ENCODE data around the gene CMPK2. TPM values are rescaled to one million over a fixed set of nuclear protein-coding genes. Genes with fewer than 3 reads are reported as not detected.

CMPK2 gene
- total RNA-seq, 1 experiment from 2014 or later = 0.52 TPM

DNA sequence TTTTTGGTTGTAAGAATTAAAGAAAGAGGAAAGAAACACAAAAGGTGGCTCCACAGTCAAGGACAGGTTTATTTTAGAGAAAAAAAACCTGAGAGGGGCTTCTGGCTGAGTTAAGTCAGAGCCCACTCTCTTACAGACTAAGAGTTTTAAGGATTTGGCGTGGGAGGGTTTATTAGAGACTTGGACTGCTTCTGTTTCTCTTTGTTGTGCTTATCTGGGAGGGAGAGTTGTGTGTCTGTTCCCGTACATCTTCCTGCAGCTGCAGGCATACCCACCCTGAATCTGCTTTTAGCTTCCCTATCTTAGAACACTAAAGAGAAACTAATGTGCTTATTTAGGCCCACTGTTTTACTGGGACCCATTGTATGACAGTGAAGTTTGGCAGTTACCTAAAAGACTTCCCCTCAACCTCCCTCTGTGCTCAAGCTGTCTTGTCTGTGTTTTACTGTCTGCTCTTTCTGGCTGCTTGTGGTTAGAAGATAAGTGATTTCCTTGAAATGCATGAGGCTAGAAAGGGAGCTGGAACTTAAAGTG lies 14.6 kb upstream of the CMPK2 start:
- H3K27me3 ChIP-seq (replicated peaks; ENCODE audit: control insufficient read depth, insufficient read depth, low read length) = no peaks in the 10 kb centered on the region
- TF ChIP-seq, protein P1, sequence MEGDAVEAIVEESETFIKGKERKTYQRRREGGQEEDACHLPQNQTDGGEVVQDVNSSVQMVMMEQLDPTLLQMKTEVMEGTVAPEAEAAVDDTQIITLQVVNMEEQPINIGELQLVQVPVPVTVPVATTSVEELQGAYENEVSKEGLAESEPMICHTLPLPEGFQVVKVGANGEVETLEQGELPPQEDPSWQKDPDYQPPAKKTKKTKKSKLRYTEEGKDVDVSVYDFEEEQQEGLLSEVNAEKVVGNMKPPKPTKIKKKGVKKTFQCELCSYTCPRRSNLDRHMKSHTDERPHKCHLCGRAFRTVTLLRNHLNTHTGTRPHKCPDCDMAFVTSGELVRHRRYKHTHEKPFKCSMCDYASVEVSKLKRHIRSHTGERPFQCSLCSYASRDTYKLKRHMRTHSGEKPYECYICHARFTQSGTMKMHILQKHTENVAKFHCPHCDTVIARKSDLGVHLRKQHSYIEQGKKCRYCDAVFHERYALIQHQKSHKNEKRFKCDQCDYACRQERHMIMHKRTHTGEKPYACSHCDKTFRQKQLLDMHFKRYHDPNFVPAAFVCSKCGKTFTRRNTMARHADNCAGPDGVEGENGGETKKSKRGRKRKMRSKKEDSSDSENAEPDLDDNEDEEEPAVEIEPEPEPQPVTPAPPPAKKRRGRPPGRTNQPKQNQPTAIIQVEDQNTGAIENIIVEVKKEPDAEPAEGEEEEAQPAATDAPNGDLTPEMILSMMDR (IDR thresholded peaks at IDR 0.05; ENCODE audit: insufficient read depth in 1 of 2, low read depth in 1 of 2, low read length in 1 of 2, severe bottlenecking in 1 of 2, unreplicated experiment in 1 of 2) = no peak
- BruUV-seq (replicated peaks) = no TSS peak
- no peak overlapping the region for H3K4me3 ChIP-seq (ENCODE audit: low read depth, low read length)
- DNase-seq = no peak
- Mint-ChIP-seq H3K27me3 (ENCODE audit: insufficient read depth, unreplicated experiment) (peaks cover 2% of the 10 kb centered on the region), H3K4me1 (ENCODE audit: low read depth, unreplicated experiment) (no peaks in the 10 kb centered on the region), H3K9me3 (ENCODE audit: unreplicated experiment) (peaks cover 10% of the 10 kb centered on the region), H3K27ac (ENCODE audit: unreplicated experiment) (no peak overlapping the region), H3K36me3 (ENCODE audit: insufficient read depth, unreplicated experiment) (no peaks in the 10 kb centered on the region), H3K4me3 (ENCODE audit: unreplicated experiment) (no peak overlapping the region)
- intact Hi-C loops (cut with micrococcal nuclease; ENCODE audit: unreplicated experiment) = no loop called here
- ChIA-PET CTCF (no interaction called here), POLR2A (no interaction called here)
- peaks cover 4% of the 10 kb centered on the region; the same call in 1 of the 2 replicates for H3K9me3 ChIP-seq
- no peaks in the 10 kb centered on the region for H3K36me3 ChIP-seq (ENCODE audit: control insufficient read depth, insufficient read depth, low read length)
- H3K4me1 ChIP-seq = no peaks in the 10 kb centered on the region

DNA sequence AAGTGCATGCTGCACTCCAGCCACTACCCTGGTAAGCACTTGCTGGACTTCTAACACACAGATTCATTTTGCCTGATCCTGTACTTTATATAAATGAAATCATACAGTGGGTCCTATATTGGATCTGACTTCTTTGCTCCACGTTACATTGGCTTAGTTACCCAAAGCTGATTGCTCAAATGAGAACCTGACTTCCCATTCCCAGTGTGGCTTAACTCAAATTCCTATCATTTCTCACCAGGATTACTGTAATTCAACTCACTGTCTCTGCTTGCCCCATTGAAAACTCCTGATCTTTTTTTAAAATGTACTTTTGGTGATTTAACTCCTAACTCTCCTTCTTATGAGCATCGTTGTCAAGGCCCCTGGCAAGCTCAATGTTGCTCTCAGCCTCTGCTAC lies 13.3 kb upstream of the CMPK2 start:
- ChIA-PET POLR2A (no interaction called here), CTCF (no interaction called here)
- no peak overlapping the region for H3K4me3 Mint-ChIP-seq (ENCODE audit: unreplicated experiment)
- intact Hi-C loops (cut with micrococcal nuclease; ENCODE audit: unreplicated experiment) = no loop called here
- TF ChIP-seq, protein P1 (IDR thresholded peaks at IDR 0.05; ENCODE audit: insufficient read depth in 1 of 2, low read depth in 1 of 2, low read length in 1 of 2, severe bottlenecking in 1 of 2, unreplicated experiment in 1 of 2) = no peak
- no peaks in the 10 kb centered on the region for H3K4me1 ChIP-seq
- BruUV-seq (replicated peaks) = no TSS peak
- H3K4me1 Mint-ChIP-seq (ENCODE audit: low read depth, unreplicated experiment) = no peaks in the 10 kb centered on the region
- H3K27me3 Mint-ChIP-seq (ENCODE audit: insufficient read depth, unreplicated experiment) = peaks cover under 1% of the 10 kb centered on the region
- no peaks in the 10 kb centered on the region for H3K27me3 ChIP-seq (replicated peaks; ENCODE audit: control insufficient read depth, insufficient read depth, low read length)
- DNase-seq = no peak
- peaks cover 4% of the 10 kb centered on the region; the same call in 1 of the 2 replicates for H3K9me3 ChIP-seq
- H3K27ac Mint-ChIP-seq (ENCODE audit: unreplicated experiment) = no peak overlapping the region
- no peak overlapping the region for H3K4me3 ChIP-seq (ENCODE audit: low read depth, low read length)
- H3K36me3 Mint-ChIP-seq (ENCODE audit: insufficient read depth, unreplicated experiment) = no peaks in the 10 kb centered on the region
- peaks cover 8% of the 10 kb centered on the region for H3K9me3 Mint-ChIP-seq (ENCODE audit: unreplicated experiment)
- no peaks in the 10 kb centered on the region for H3K36me3 ChIP-seq (ENCODE audit: control insufficient read depth, insufficient read depth, low read length)

DNA sequence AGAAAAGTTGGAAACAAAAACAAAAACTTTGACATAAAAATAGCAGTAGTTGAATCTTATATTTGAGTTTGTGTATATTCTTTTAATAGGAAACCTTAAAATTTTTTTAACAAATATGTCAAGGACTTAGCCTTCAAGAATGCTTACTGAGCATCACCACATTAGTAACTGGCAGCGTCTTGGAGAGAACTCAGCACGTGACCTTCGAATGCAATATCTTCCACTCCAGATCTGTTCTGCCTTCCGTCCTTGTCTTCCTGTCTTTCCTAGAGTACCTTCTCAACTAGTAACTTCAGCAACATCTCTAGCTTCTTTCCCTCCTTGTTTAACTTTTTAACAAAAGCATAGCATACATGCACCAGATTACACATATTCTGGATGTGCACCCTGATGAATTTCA lies 12.8 kb upstream of the CMPK2 start:
- no peak overlapping the region for H3K27ac Mint-ChIP-seq (ENCODE audit: unreplicated experiment)

More for the DNA sequence above, 12.8 kb upstream of the CMPK2 start:
- intact Hi-C loops (cut with micrococcal nuclease; ENCODE audit: unreplicated experiment) = no loop called here
- Histone ChIP-seq H3K4me1 (no peaks in the 10 kb centered on the region), H3K27me3 (replicated peaks; ENCODE audit: control insufficient read depth, insufficient read depth, low read length) (no peaks in the 10 kb centered on the region), H3K36me3 (ENCODE audit: control insufficient read depth, insufficient read depth, low read length) (no peaks in the 10 kb centered on the region), H3K4me3 (ENCODE audit: low read depth, low read length) (no peak overlapping the region), H3K9me3 (peaks cover 4% of the 10 kb centered on the region; the same call in 1 of the 2 replicates)
- ChIA-PET CTCF (no interaction called here), POLR2A (no interaction called here)
- Mint-ChIP-seq H3K4me1 (ENCODE audit: low read depth, unreplicated experiment) (no peaks in the 10 kb centered on the region), H3K9me3 (ENCODE audit: unreplicated experiment) (peaks cover 9% of the 10 kb centered on the region), H3K27me3 (ENCODE audit: insufficient read depth, unreplicated experiment) (no peaks in the 10 kb centered on the region), H3K4me3 (ENCODE audit: unreplicated experiment) (no peak overlapping the region), H3K36me3 (ENCODE audit: insufficient read depth, unreplicated experiment) (no peaks in the 10 kb centered on the region)
- BruUV-seq (replicated peaks) = no TSS peak
- no peak for DNase-seq
- TF ChIP-seq, protein P1 (IDR thresholded peaks at IDR 0.05; ENCODE audit: insufficient read depth in 1 of 2, low read depth in 1 of 2, low read length in 1 of 2, severe bottlenecking in 1 of 2, unreplicated experiment in 1 of 2) = no peak

Data from Caco-2 (cell line).